H1 (cell line): Measurements from ENCODE around the gene APOBEC3H. TPM values are rescaled to one million over a fixed set of nuclear protein-coding genes. Genes with fewer than 3 reads are reported as not detected.

Source experiments
- KDM5A ChIP-seq: fragments of 200-600 bp; IDR thresholded peaks from 2 replicates; pipeline ENCODE4 v1.7.1; 2012; ENCODE audit warnings: mild to moderate bottlenecking, low read length, inconsistent platforms, mixed read lengths
- PHF8 ChIP-seq: fragments of 200-600 bp; sonication (generic); conservative IDR thresholded peaks from 2 replicates; pipeline ENCODE4 v1.7.1; 2012; ENCODE audit warnings: low read depth, mild to moderate bottlenecking, inconsistent platforms, low read length, moderate library complexity
- POLR2AphosphoS5 ChIP-seq: IDR thresholded peaks from 2 replicates; pipeline ENCODE4 v1.6.1; 2011; ENCODE audit warnings: low read depth, low read length
- RXRA ChIP-seq: IDR thresholded peaks from 2 replicates; pipeline ENCODE4 v1.6.1; 2011; ENCODE audit warnings: low read depth, mild to moderate bottlenecking, low read length, moderate library complexity; ENCODE audit not compliant: insufficient read depth
- polyA plus RNA-seq, 7 experiments: library from polyadenylated mRNA; depleted of rRNA in 3 of 7; stranded (reverse) in 5 of 7; unstranded in 2 of 7; fragments of >200 nt in 5 of 7; fragments of 200-250 nt in 2 of 7; gene quantifications; 1 replicate in 5 of 7; 2 replicates in 1 of 7; 4 replicates in 1 of 7; pipeline versions ENCODE4 v1.2.1 to v1.2.3, GENCODE V29; 2011 to 2013; ENCODE audit warnings: missing spikeins in 2 of 7, mixed read lengths in 2 of 7
- total RNA-seq: library from RNA; stranded (reverse); fragmentation: NEBNext Ultra II Directional; extraction: Animal tissue kit (Norgen Biotek cat#: 25700); gene quantifications from 2 replicates; pipeline ENCODE4 v1.2.1, GENCODE V29; 2021

The APOBEC3H gene
- total and polyA plus RNA-seq, 2 of the 8 experiments (the other 6 are each of a cell fraction or from before 2014, with no cell fraction given): 0.47 to 0.56 TPM

- no peak for TF ChIP-seq PHF8
- TF ChIP-seq POLR2AphosphoS5: no peak
- TF ChIP-seq RXRA: no peak
- no peak for TF ChIP-seq KDM5A
Measured at GRCh38 chr22:39129081-39129480, 32.0 kb downstream of the APOBEC3H start (continued).
